Loucy (cell line): Measurements from ENCODE around the gene RBP3.

Source experiments
- H2AFZ ChIP-seq: fragments of 200-600 bp; sonication (generic); 2 replicates; pipeline ENCODE4 v1.6.0; 2016; ENCODE audit warnings: antibody characterized with exemption, mild to moderate bottlenecking, low read length, moderate library complexity
- H3F3A ChIP-seq: fragments of 200-600 bp; 2 replicates; pipeline ENCODE4 v1.6.0; 2016; ENCODE audit warnings: antibody characterized with exemption, low read depth, mild to moderate bottlenecking
- H3K27me3 ChIP-seq: fragments of 200-600 bp; sonication (generic); 2 replicates; pipeline ENCODE4 v1.6.1; 2014; ENCODE audit warnings: low read length, mild to moderate bottlenecking; ENCODE audit not compliant: insufficient read depth, poor library complexity, severe bottlenecking
- H3K36me3 ChIP-seq: fragments of 200-600 bp; sonication (generic); 2 replicates; pipeline ENCODE4 v1.6.1; 2016; ENCODE audit warnings: low read length; ENCODE audit not compliant: insufficient read depth
- H3K4me1 ChIP-seq: fragments of 200-600 bp; sonication (generic); 2 replicates; pipeline ENCODE4 v1.5.1; 2014; ENCODE audit warnings: low read length, mild to moderate bottlenecking; ENCODE audit not compliant: insufficient read depth, poor library complexity, severe bottlenecking
- H3K4me2 ChIP-seq: fragments of 200-600 bp; sonication (generic); 2 replicates; pipeline ENCODE4 v1.6.0; 2014; ENCODE audit warnings: antibody characterized with exemption, low read length, low read depth, mild to moderate bottlenecking; ENCODE audit not compliant: poor library complexity, severe bottlenecking
- H3K4me3 ChIP-seq: fragments of 200-600 bp; sonication (generic); 2 replicates; pipeline ENCODE4 v1.5.1; 2014; ENCODE audit warnings: low read length, mild to moderate bottlenecking, mixed read lengths; ENCODE audit not compliant: poor library complexity, severe bottlenecking
- H3K79me2 ChIP-seq: fragments of 200-600 bp; sonication (generic); 2 replicates; pipeline ENCODE4 v1.6.1; 2014; ENCODE audit warnings: low read length; ENCODE audit not compliant: insufficient read depth
- H3K9ac ChIP-seq: fragments of 200-600 bp; sonication (generic); 2 replicates; pipeline ENCODE4 v1.6.0; 2014; ENCODE audit warnings: mild to moderate bottlenecking, low read depth, low read length, moderate library complexity; ENCODE audit not compliant: poor library complexity, severe bottlenecking
- H3K9me2 ChIP-seq: fragments of 200-600 bp; sonication (generic); replicated peaks from 2 replicates; pipeline ENCODE4 v1.6.1; 2016; ENCODE audit warnings: low read depth, low read length, mixed read lengths
- H3K9me3 ChIP-seq: fragments of 200-600 bp; sonication (generic); 2 replicates; pipeline ENCODE4 v1.6.1; 2014; ENCODE audit warnings: mild to moderate bottlenecking, antibody characterized with exemption, low read length, low read depth; ENCODE audit not compliant: insufficient read depth
- H4K20me1 ChIP-seq: fragments of 200-600 bp; sonication (generic); 2 replicates; pipeline ENCODE4 v1.6.0; 2014; ENCODE audit warnings: antibody characterized with exemption, low read length, mild to moderate bottlenecking; ENCODE audit not compliant: insufficient read depth, poor library complexity, severe bottlenecking
- EZH2phosphoT487 ChIP-seq: fragments of 200-600 bp; IDR thresholded peaks from 2 replicates; pipeline ENCODE4 v1.6.1; 2018; ENCODE audit warnings: antibody characterized with exemption, mild to moderate bottlenecking, moderate library complexity, borderline replicate concordance
- TF ChIP-seq, protein P1 (sequence below): fragments of 200-600 bp; sonication (generic); conservative IDR thresholded peaks from 2 replicates; pipeline ENCODE4 v1.5.1; 2014; ENCODE audit warnings: mild to moderate bottlenecking, antibody characterized with exemption, low read length

The RBP3 gene

DNA sequence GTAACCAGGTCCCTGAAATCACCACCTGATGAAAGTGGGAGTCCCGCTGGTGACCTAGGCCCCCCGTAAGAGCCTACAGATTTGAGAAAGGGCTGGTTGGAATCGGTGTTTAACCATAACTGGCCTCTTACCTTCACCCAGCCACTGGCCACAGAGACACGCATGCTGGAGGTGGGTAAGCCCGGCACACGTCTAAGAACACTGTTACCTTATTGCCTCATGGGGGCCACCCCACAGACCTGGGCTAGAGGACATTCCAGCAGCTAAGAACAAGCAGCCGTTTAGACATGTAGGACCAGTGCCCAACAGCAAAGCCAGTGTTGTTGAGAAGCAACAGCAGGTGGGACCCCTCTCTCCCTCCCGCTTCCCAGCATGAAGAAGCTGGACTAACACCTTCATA lies 28.4 kb upstream of the RBP3 start:
- Histone ChIP-seq H3K27me3 (no peaks in the 10 kb centered on the region), H3K9ac (no peak overlapping the region)

DNA sequence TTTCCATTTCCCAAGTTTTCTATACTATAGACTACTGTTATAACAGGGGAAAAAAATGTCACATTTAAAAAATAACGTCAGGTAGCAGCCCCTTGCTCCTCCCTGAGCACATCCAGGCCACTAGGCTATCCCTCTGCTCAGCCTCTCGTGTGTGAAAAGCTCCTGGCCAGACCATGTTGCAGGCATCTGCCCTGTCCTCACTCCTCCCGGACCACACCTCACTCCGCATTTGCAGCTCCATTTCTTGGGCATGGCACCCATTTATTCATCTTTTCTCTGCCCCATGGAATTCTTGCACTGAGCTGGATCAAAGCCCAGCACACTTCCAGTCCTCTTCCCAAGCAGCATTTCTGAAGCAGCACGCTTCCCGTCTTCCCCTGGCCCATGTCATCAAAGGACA lies 27.4 kb upstream of the RBP3 start:
- Histone ChIP-seq H4K20me1 (no peaks in the 10 kb centered on the region), H3K4me2 (no peak overlapping the region), H3K79me2 (no peaks in the 10 kb centered on the region), H3K4me1 (no peaks in the 10 kb centered on the region), H3K36me3 (no peaks in the 10 kb centered on the region), H3K27me3 (no peaks in the 10 kb centered on the region), H3F3A (no peaks in the 10 kb centered on the region), H3K4me3 (no peak overlapping the region), H3K9me2 (no peaks in the 10 kb centered on the region), H3K9ac (no peak overlapping the region), H2AFZ (no peak overlapping the region), H3K9me3 (no peaks in the 10 kb centered on the region)
- no peak for TF ChIP-seq EZH2phosphoT487
- TF ChIP-seq, protein P1, sequence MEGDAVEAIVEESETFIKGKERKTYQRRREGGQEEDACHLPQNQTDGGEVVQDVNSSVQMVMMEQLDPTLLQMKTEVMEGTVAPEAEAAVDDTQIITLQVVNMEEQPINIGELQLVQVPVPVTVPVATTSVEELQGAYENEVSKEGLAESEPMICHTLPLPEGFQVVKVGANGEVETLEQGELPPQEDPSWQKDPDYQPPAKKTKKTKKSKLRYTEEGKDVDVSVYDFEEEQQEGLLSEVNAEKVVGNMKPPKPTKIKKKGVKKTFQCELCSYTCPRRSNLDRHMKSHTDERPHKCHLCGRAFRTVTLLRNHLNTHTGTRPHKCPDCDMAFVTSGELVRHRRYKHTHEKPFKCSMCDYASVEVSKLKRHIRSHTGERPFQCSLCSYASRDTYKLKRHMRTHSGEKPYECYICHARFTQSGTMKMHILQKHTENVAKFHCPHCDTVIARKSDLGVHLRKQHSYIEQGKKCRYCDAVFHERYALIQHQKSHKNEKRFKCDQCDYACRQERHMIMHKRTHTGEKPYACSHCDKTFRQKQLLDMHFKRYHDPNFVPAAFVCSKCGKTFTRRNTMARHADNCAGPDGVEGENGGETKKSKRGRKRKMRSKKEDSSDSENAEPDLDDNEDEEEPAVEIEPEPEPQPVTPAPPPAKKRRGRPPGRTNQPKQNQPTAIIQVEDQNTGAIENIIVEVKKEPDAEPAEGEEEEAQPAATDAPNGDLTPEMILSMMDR, result no peak

More for the DNA sequence above, 28.4 kb upstream of the RBP3 start:
- Histone ChIP-seq H3K36me3 (no peaks in the 10 kb centered on the region), H3K79me2 (no peaks in the 10 kb centered on the region), H3K4me3 (no peak overlapping the region), H3K9me3 (no peaks in the 10 kb centered on the region), H3K9me2 (no peaks in the 10 kb centered on the region), H2AFZ (no peak overlapping the region), H3K4me1 (no peaks in the 10 kb centered on the region), H3F3A (no peaks in the 10 kb centered on the region), H4K20me1 (no peaks in the 10 kb centered on the region), H3K4me2 (no peak overlapping the region)
- TF ChIP-seq EZH2phosphoT487, result no peak
- TF ChIP-seq, protein P1, result no peak

DNA sequence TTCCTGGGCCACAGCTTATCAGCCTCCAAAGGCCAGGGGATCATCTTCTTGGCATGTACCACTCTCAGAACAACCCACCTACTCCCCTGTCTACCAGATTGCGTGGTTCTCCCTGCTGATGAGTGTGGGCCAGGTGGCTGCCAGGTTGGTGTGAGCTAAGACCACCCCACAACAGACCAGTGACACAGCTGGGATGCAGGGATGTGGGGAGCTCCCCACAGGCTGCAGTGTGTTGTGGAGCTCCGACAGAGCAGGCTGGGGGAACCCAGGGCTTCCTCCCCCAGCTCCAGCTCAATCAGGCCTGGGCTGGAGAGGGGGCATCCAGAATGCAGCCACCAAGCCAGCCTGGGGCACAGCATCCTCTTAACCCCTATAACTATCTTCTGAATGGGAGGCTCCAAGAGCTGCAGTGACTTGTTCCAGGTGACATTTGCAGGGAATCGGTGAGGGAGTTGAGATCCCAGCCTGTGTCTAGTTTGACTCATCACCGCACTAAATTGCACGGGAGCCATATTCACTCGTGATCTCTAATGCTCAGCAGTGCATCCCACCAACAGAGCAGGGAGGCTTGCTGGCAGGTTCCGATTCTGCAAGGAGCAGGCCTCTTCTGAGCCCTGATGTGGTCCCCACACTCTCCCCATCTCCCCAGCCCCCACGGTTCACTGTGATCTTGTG lies 26.5 kb upstream of the RBP3 start:
- H2AFZ ChIP-seq, result no peak overlapping the region
- H3K4me2 ChIP-seq, result no peak overlapping the region
- no peaks in the 10 kb centered on the region for H3F3A ChIP-seq
- no peaks in the 10 kb centered on the region for H3K27me3 ChIP-seq
- H3K79me2 ChIP-seq, result no peaks in the 10 kb centered on the region
- no peaks in the 10 kb centered on the region for H3K36me3 ChIP-seq
- H4K20me1 ChIP-seq, result no peaks in the 10 kb centered on the region
- no peak overlapping the region for H3K9ac ChIP-seq
- no peaks in the 10 kb centered on the region for H3K9me2 ChIP-seq
- H3K4me3 ChIP-seq, result no peak overlapping the region
- no peaks in the 10 kb centered on the region for H3K9me3 ChIP-seq
- H3K4me1 ChIP-seq, result no peaks in the 10 kb centered on the region
- no peak for TF ChIP-seq EZH2phosphoT487
- TF ChIP-seq, protein P1, result no peak
